Muscle layer of duodenum (tissue), 2 donors: Measurements from ENCODE around the gene ABCC8.
A peak's percentile ranks its signal among the peaks of the same experiment; 100 is the strongest.

Source experiments
- H3K27ac ChIP-seq: one replicate; pipeline ENCODE4 v1.7.0; 2013; ENCODE audit warnings: mild to moderate bottlenecking, low read length
- H3K27me3 ChIP-seq: one replicate; pipeline ENCODE4 v1.7.0; 2013; ENCODE audit warnings: low read depth, mild to moderate bottlenecking, control low read depth, low read length
- H3K36me3 ChIP-seq, 2 donors: one replicate each; pipeline ENCODE4 v1.7.0; 2013; ENCODE audit warnings: low read length in 2 of 2, control low read depth in 1 of 2, mild to moderate bottlenecking in 1 of 2; ENCODE audit not compliant: insufficient read depth in 2 of 2, control insufficient read depth in 1 of 2
- H3K4me1 ChIP-seq, 2 donors: one replicate each; pipeline ENCODE4 v1.7.0; 2013; ENCODE audit warnings: low read length in 2 of 2, mild to moderate bottlenecking in 2 of 2, control low read depth in 1 of 2, moderate library complexity in 1 of 2; ENCODE audit not compliant: insufficient read depth in 2 of 2, control insufficient read depth in 1 of 2
- H3K4me3 ChIP-seq, 2 donors: one replicate each; pipeline ENCODE4 v1.7.0; 2013; ENCODE audit warnings: low read length in 2 of 2, low read depth in 1 of 2, mild to moderate bottlenecking in 1 of 2
- H3K9me3 ChIP-seq, 2 donors: one replicate each; pipeline ENCODE4 v1.7.0; 2013; ENCODE audit warnings: low read length in 2 of 2, control low read depth in 1 of 2, mild to moderate bottlenecking in 1 of 2; ENCODE audit not compliant: control insufficient read depth in 1 of 2
- donor health status: healthy.

The ABCC8 gene

GRCh38 chr11:17392872-17393271 is 83.8 kb downstream of the ABCC8 start:
- Histone ChIP-seq H3K9me3 (no peaks in the 10 kb centered on the region), H3K4me1 (peaks cover 0 to 4% of the 10 kb centered on the region in 2 donors), H3K27ac (no peak overlapping the region), H3K4me3 (no peak overlapping the region), H3K36me3 (no peaks in the 10 kb centered on the region), H3K27me3 (no peaks in the 10 kb centered on the region)

GRCh38 chr11:17391493-17392355 is 84.9 kb downstream of the ABCC8 start:
- H3K9me3 ChIP-seq: no peaks in the 10 kb centered on the region
- no peak overlapping the region for H3K4me3 ChIP-seq
- peaks cover 0 to 4% of the 10 kb centered on the region in 2 donors for H3K4me1 ChIP-seq
- H3K36me3 ChIP-seq: no peaks in the 10 kb centered on the region
- H3K27me3 ChIP-seq: no peaks in the 10 kb centered on the region
- no peak overlapping the region for H3K27ac ChIP-seq

GRCh38 chr11:17389957-17390649 is 86.5 kb downstream of the ABCC8 start:
- no peak overlapping the region for H3K4me3 ChIP-seq
- no peak overlapping the region for H3K27ac ChIP-seq
- H3K36me3 ChIP-seq: no peaks in the 10 kb centered on the region
- H3K27me3 ChIP-seq: no peaks in the 10 kb centered on the region
- peaks cover 0 to 7% of the 10 kb centered on the region in 2 donors for H3K4me1 ChIP-seq
- H3K9me3 ChIP-seq: no peaks in the 10 kb centered on the region

- Histone ChIP-seq H3K9me3 (no peaks in the 10 kb centered on the region), H3K4me1 (peaks cover 0 to 7% of the 10 kb centered on the region in 2 donors), H3K27ac (no peak overlapping the region), H3K27me3 (no peaks in the 10 kb centered on the region), H3K36me3 (no peaks in the 10 kb centered on the region), H3K4me3 (peak overlapping the region; percentile 39 to 56)
Measured at GRCh38 chr11:17389211-17389956, 87.3 kb downstream of the ABCC8 start.

- H3K27ac ChIP-seq: no peak within 1 kb of the TSS
- peaks cover 0 to 11% of the 10 kb centered on the region in 2 donors for H3K4me1 ChIP-seq
- no peaks in the 10 kb centered on the region for H3K27me3 ChIP-seq
- H3K4me3 ChIP-seq: peak within 1 kb of the TSS; percentile 39 to 56
- no peaks in the 10 kb centered on the region for H3K9me3 ChIP-seq
- no peaks in the 10 kb centered on the region for H3K36me3 ChIP-seq
Measured at GRCh38 chr11:17388609-17389210, 87.9 kb downstream of the ABCC8 start, which contains the start of gene KCNJ11. Gene KCNJ11 (minus strand): TSS chr11:17388659. CDS start chr11:17388091, 568 bp downstream.

- peaks cover 0 to 11% of the 10 kb centered on the region in 2 donors for H3K4me1 ChIP-seq
- H3K4me3 ChIP-seq: no peak overlapping the region
- no peaks in the 10 kb centered on the region for H3K9me3 ChIP-seq
- H3K27me3 ChIP-seq: no peaks in the 10 kb centered on the region
- H3K27ac ChIP-seq: no peak overlapping the region
- H3K36me3 ChIP-seq: no peaks in the 10 kb centered on the region
Measured at GRCh38 chr11:17387811-17388210, 88.8 kb downstream of the ABCC8 start.

- no peak overlapping the region for H3K27ac ChIP-seq
Measured at GRCh38 chr11:17387254-17387653, 89.4 kb downstream of the ABCC8 start.

GRCh38 chr11:17386331-17387084 is 90.1 kb downstream of the ABCC8 start:
- no peak overlapping the region for H3K27ac ChIP-seq
- no peaks in the 10 kb centered on the region for H3K36me3 ChIP-seq
- H3K4me1 ChIP-seq: peaks cover 0 to 11% of the 10 kb centered on the region in 2 donors
- no peak overlapping the region for H3K4me3 ChIP-seq
- no peaks in the 10 kb centered on the region for H3K9me3 ChIP-seq
- no peaks in the 10 kb centered on the region for H3K27me3 ChIP-seq

More at GRCh38 chr11:17387254-17387653, 89.4 kb downstream of the ABCC8 start:
- Histone ChIP-seq H3K27me3 (no peaks in the 10 kb centered on the region), H3K4me3 (no peak overlapping the region), H3K4me1 (peaks cover 0 to 11% of the 10 kb centered on the region in 2 donors), H3K36me3 (no peaks in the 10 kb centered on the region), H3K9me3 (no peaks in the 10 kb centered on the region)

GRCh38 chr11:17385926-17386325 is 90.7 kb downstream of the ABCC8 start:
- Histone ChIP-seq H3K27me3 (no peaks in the 10 kb centered on the region), H3K36me3 (no peaks in the 10 kb centered on the region), H3K27ac (no peak overlapping the region), H3K4me3 (no peak overlapping the region), H3K4me1 (peaks cover 0 to 11% of the 10 kb centered on the region in 2 donors), H3K9me3 (no peaks in the 10 kb centered on the region)

GRCh38 chr11:17385492-17385891 is 91.2 kb downstream of the ABCC8 start:
- peaks cover 0 to 11% of the 10 kb centered on the region in 2 donors for H3K4me1 ChIP-seq

More at GRCh38 chr11:17385492-17385891, 91.2 kb downstream of the ABCC8 start:
- no peaks in the 10 kb centered on the region for H3K36me3 ChIP-seq
- H3K9me3 ChIP-seq: no peaks in the 10 kb centered on the region
- no peaks in the 10 kb centered on the region for H3K27me3 ChIP-seq
- H3K27ac ChIP-seq: no peak overlapping the region
- H3K4me3 ChIP-seq: no peak overlapping the region
